OCI-M1 (cell line): ENCODE results near the gene EVA1C.
A peak's percentile ranks its signal among the peaks of the same experiment; 100 is the strongest.
"Not testable (repeated sequence)": the region's sequence is repeated elsewhere in the genome, so short reads cannot be mapped to it uniquely, and the experiment has no call there.

Experiments
- DNase-seq: peaks from one replicate; lab custom pipeline; 2025; lab: John Stamatoyannopoulos, UW

Gene EVA1C

GRCh38 chr21:32499249-32500055, 86.9 kb downstream of the EVA1C start:
- DNase-seq = no peak

DNA sequence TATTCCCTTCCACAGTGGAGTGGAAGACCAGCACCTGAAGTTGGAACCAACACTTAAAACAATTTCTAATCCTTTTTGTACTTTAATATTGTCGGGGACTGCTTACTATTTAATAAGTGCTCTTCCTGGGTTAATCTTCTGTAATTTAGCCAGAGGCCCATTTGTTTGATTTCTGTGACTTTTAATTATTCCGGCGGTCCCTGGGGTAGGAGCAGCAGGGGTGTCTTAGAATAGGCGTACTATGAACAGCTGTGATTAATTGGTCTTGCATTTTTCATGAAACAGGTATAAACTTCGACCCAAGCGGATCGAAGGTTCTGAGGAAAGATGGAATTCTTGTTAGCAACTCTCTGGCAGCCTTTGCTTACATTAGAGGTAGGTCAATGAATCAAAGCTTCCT, 91.1 kb downstream of the EVA1C start:
- not testable (repeated sequence) for DNase-seq

- not testable (repeated sequence) for DNase-seq
Measured at GRCh38 chr21:32505767-32506166, 93.3 kb downstream of the EVA1C start.

DNA sequence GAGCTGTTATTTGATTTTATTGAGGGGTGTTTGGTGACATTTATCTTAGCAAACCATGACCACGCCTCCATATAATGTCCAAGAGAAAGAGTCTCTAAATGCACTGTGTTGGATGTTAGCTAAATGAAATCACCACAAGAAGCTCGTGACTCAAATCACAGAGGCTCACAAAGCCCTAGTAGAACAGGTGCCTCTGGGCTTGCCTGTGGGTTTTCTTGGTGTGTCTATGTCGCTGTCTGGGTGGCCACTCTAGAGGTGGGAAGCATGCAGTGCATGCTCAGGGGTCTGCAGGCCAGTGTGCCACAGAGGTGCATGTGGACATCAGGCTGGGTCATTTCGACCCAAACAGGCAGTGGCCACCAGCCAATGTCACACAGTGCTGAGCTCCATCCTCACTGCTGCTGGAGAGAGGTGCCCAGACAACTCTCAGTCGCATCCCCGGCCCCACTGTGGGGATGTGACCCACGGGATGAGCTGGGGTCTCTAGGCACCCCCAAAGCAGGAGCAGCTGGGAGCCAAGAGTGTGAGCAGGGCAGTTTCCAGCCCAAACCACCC, 94.0 kb downstream of the EVA1C start:
- not testable (repeated sequence) for DNase-seq

GRCh38 chr21:32507342-32507919, 94.9 kb downstream of the EVA1C start:
- no peak for DNase-seq

DNA sequence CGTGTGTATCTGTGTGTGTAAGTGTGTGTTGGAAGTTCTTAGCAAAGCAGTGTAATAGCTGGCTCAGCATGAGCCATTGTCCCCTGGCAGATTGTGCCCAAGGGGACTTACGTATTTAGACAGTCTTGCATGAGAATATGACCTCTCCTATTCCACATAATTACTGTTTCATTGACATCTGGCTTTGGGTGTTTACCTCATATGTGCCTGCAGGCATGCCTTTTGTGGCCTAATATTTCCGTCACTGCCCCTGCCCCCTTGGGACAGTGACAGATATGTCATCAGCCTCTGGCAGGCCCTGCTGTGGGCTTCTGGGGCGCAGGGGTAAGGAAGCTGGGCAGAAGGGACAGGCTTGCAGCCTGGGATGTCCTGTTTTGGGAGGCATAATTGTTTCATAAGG, 95.5 kb downstream of the EVA1C start:
- not testable (repeated sequence) for DNase-seq

DNA sequence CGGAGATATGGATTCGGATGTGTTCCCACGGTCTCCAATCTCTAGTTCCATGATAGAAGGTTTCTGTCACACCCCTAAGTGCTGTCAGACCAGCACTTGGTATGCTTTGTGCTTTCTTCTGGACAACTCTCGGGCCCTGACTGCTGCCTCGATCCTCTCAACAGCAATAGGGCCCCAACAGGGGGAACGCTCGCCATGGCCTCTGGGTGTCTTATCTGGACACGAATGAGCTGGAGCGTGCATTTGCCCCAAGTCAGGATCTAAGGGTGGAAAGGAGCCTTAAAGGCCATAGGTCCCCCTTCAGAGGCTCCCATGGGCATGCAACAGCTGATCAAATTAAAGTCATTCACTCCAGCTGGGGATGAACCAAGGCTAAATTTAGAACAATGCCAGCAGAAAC, 96.1 kb downstream of the EVA1C start:
- DNase-seq = no peak

- DNase-seq = not testable (repeated sequence)
Measured at GRCh38 chr21:32508975-32509374, 96.5 kb downstream of the EVA1C start.

- no peak for DNase-seq
Measured at GRCh38 chr21:32514275-32515055, 102.0 kb downstream of the EVA1C start.

DNA sequence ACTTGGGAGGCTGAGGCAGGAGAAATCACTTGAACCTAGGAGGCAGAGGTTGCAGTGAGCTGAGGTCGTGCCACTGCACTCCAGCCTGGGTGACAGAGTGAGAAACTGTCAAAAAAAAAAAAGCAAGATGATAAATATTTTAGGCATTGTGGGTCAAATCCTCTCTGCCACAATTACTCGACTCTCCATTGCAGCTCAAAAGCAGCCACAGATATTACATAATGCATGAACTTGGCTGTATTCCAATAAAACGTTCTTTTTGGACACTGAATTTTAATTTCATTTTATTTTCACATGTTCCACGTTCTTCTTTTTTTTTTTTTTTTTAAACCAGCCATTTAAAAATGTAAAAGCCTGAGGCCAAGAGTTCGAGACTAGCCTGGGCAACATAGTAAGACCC, 103.4 kb downstream of the EVA1C start:
- DNase-seq = peak; percentile 42

GRCh38 chr21:32516756-32517649, 104.5 kb downstream of the EVA1C start:
- DNase-seq = peak; percentile 56

- no peak for DNase-seq
Measured at GRCh38 chr21:32519945-32520874, 107.7 kb downstream of the EVA1C start.

- no peak for DNase-seq
Measured at GRCh38 chr21:32520875-32521735, 108.6 kb downstream of the EVA1C start.

DNA sequence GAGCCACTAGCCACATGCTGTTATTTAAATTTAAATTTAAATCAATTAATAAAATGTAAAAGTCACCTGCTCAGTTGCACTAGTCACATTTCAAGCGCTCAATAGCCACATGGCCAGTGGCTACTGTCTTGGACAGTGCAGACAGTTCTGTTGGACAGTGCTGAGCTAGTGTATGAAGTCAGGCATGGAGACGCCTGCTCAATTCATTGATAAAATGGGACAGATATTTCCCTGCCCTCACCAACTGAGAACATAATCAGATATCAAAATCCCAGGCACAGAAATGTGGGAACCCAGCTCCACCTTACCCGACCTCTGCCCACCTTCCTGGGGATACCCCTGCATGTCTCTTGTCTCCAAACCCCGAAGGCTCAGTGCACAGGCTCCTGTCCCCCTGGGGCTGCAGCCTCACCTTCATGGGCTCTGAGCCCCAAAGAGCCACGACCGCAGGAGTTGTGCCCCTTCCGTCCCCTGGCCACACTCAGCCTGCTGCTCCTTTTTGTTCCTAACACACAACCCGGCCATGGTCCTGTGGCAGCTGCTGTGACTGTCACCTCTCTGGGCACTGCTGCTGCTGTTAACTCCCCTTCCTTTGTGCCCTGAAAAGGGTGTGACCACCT, 109.3 kb downstream of the EVA1C start:
- no peak for DNase-seq

DNA sequence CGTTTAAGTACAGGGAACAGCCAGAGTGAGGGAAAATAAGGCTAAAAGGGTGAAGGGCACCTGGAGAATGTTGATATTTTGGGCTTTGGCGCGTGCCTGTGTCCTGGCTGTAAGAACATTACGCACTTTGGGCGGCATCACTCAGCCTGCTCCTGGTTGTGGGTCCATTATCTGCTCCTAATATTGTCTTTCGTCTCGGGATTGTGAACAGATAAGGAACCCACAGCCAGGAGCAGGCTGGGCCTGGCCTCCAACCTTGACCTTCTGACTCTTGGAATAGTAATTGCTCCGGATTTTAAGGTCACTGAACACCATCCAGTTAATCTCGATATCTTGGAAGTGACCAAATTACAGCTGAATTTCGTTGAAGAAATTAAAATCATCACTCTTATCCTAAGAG, 111.0 kb downstream of the EVA1C start:
- DNase-seq = no peak

GRCh38 chr21:32523988-32524719, 111.6 kb downstream of the EVA1C start:
- no peak for DNase-seq

DNA sequence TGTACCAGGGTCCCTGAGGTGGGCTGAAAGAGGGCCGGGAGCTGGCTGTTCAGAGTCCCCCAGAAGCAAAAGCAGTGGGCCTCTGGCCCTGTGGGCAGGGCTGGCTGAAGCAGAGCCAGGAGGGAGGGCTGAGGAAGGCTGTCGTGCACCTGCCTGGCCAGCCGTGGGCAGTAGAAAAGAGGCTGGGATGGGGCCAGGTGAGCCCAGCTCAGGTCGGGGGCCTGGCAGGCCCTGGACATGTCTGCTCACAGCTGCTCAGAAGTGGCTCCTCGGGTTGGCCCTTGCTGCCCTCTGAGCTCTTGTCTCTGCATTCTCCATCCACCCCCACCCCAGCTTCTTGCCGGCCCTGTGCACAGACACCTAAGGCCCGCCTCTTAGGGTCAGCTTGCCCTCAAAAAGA, 112.8 kb downstream of the EVA1C start:
- no peak for DNase-seq

DNA sequence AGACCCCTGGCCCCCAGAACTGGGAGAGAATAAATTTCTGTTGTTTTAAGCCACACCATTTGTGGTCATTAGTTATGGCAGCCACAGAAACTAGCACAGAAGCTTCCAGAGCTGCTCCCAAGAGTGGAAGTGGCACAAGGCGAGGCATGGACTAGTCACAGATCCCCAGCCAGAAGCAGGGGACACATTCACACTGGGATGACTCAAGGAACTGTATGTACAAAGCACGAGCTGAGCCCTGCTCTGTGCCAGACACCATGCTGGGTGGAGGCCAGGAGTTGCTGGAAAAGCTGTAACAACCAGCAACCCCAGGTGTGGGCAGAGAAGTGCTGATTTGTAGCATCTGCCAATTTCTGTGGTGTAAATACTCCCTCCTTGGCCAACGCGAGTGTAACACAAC, 117.2 kb downstream of the EVA1C start:
- no peak for DNase-seq
